GM19099 (cell line): Measurements from ENCODE around the gene C10orf120.

Experiments used
- POLR2A ChIP-seq: IDR thresholded peaks from 3 replicates; pipeline ENCODE4 v1.6.1; 2011; ENCODE audit warnings: low read depth; ENCODE audit not compliant: insufficient read length; ENCODE audit errors: extremely low read depth

C10orf120 gene

GRCh38 chr10:122672655-122673054 lies 27.0 kb downstream of the C10orf120 start:
- TF ChIP-seq POLR2A, result no peak

DNA sequence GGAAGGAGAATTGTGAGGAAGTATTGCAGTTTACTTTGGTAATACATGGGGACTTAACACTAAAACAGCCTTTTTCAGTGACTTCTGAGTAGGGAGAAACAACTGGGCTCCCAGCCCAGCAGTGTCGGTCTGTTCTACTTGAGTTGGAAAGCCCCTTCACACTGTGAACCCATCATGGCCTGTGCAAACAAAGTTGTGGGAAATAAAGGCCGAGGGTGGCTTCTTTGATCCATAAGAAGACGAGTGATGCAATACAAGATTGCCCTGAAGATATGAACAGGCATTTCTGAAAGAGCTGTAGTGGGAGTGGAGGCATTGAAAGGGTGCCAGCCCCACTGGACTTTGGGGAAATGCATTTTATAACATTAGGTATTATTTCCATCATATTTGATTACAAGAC lies 28.3 kb downstream of the C10orf120 start:
- no peak for TF ChIP-seq POLR2A

DNA sequence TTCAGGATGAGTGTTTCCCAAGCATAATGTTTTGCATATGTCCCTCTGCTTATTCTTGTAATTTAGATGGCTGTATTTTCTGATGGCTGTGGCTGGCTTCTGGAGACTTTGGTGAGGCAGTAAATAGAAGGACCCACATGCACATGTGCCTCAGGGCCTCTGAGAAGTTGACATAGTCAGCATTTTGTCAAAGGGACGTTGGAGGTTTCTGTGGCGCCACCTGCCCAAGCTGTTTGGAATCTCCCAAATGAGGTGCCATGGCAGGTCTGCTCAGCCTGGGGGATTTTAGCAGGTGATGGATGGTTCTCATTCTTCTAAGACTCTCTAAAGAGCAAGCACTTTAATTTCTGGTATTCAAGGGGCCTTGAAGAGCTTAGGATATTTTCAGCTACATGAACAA lies 29.8 kb downstream of the C10orf120 start:
- TF ChIP-seq POLR2A, result no peak

DNA sequence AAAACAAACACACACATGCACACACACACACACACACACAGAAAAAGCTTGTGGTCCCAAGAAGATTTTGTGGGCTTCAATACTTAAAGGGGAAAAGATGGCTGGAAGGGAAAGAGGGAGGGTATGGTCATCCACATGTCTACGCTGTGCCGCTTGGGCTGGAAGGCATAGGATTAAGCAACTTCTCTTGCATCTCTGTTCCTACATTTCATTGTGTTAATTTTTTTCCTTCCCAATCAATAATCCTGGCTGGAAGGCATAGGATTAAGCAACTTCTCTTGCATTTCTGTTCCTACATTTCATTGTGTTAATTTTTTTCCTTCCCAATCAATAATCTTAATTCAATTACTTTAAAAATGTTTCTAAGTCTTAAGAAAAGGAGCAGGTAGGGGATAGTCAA lies 30.6 kb downstream of the C10orf120 start:
- no peak for TF ChIP-seq POLR2A

DNA sequence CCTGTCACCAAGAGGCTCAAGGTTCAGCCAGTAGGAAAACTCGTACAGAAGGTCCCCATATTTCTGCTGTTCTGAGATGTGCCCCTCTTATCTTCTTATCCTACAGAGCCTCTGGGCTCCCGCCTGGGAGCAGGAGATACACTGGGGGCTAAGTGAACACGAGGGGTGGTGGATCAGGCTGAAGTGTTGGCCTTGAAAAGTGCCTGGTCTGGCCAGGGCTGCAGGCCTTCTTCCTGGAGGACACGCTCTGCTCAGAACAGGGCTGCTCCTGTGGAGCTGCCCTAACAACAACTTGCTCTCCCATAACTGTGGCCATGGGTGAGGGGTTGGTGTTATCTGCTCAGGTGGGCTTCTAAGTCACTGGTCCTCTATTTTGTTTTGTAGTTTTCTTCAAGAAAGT lies 33.7 kb downstream of the C10orf120 start:
- no peak for TF ChIP-seq POLR2A

- TF ChIP-seq POLR2A, result no peak
These were observed 34.3 kb downstream of the C10orf120 start for GRCh38 chr10:122665329-122665860.

GRCh38 chr10:122664501-122664900 lies 35.1 kb downstream of the C10orf120 start:
- TF ChIP-seq POLR2A, result no peak

GRCh38 chr10:122663516-122664130 lies 36.0 kb downstream of the C10orf120 start:
- no peak for TF ChIP-seq POLR2A

- no peak for TF ChIP-seq POLR2A
These were observed 37.4 kb downstream of the C10orf120 start for GRCh38 chr10:122662231-122662630.

DNA sequence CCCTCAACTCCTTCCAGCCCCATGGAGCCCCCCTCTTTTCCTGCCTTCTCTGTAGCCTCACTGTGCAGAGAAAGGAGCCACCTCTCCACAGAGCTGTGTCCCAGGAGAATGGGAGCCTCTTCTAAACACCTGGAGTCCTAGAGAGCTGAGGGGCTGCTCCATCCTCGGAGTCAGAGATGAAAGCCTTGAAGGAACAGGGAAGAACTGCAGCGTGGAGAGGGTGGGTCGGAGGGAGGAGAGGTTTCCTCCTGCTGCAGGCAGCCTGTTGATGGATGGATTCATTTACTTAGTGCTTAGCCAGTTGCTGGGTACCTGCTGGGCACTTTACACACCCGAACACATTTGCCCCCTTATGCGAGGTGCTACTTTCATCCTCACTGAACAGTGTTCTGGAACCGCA lies 39.0 kb downstream of the C10orf120 start:
- TF ChIP-seq POLR2A, result no peak

DNA sequence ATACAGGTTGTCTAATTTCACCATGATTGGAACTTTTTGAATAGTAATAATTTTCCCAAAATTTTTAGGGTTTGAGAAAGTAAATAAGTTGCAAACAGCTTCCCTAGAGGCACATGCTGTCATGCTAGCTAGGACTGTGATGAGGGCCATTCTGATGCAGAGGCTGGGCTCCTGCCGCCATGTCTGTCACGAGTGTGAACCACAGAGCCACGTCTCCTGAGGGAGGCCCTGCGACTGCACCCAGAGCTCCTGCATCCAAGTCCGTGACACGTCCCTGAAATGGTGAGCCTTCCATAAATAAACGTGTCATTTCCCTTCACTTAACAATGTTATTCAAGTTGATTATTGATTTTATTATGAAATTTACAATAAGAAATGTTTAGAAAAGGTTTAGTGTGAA lies 40.0 kb downstream of the C10orf120 start:
- TF ChIP-seq POLR2A, result no peak

- TF ChIP-seq POLR2A, result no peak
These were observed 40.5 kb downstream of the C10orf120 start for GRCh38 chr10:122659126-122659525.

DNA sequence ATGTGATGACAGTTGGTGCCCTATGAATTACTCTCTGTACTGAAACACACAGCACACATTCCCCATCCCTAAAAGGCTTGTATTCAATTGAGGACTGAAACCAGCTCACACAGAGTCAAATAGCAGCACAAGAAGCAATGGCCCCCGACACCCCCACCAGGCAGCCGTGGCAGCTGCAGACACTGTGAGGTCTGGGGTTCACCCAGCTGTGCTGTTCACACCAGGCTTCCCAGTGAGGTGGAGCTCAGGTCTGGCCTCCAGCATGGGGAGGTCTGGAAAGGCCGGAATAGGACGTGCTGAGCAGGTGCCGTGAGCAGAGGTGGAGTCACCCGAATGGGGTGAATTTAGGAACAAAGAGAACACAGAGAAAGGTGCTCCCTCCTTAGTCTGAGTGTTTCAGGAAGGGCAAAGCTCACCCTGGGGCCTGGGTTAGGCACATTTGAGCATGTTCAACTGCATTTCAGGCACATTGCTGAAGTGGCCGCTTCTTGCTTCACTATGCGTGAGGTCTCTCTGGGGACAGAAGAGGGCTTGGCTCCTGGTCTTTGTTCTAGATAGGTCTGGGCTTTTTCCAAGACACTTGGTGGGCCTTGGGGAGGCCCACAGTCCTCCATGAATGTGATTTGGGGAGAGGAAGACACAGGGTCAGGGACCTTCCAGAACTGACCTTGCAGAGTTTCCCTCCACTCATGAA lies 41.1 kb downstream of the C10orf120 start:
- TF ChIP-seq POLR2A, result no peak

- no peak for TF ChIP-seq POLR2A
These were observed 41.9 kb downstream of the C10orf120 start for GRCh38 chr10:122657729-122658128.

- TF ChIP-seq POLR2A, result no peak
These were observed 42.4 kb downstream of the C10orf120 start for GRCh38 chr10:122657255-122657654.

DNA sequence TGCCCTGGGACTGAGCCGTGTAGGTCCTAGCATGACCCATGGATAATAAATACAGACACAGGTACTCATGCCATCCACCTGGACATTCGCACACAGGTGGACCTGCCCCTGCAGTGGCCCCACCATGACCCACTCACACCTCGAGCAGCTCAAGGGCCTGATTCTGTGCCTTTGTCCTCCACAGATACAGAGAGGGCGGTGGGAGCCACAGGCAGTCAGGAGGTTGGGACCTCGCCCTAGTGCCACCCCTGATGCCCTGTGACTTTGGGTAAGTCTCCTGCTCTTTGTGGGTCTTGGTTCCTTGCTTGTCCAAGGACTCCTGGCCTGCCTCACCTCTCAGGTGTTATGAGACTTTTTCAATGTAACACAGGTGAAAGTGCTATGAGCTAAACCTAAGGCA lies 42.9 kb downstream of the C10orf120 start:
- TF ChIP-seq POLR2A, result no peak

- TF ChIP-seq POLR2A, result no peak
These were observed 43.3 kb downstream of the C10orf120 start for GRCh38 chr10:122656308-122656705.

- TF ChIP-seq POLR2A, result no peak
These were observed 43.9 kb downstream of the C10orf120 start for GRCh38 chr10:122655524-122656307.
